KMS-11 (cell line): ENCODE measurements around the gene MGMT.

Experiments used
- H2AFZ ChIP-seq: fragments of 200-600 bp; sonication (generic); 2 replicates; pipeline ENCODE4 v1.6.1; 2016; ENCODE audit warnings: antibody characterized with exemption, mixed run types, low read depth
- H3K27ac ChIP-seq: fragments of 200-600 bp; sonication (generic); 2 replicates; pipeline ENCODE4 v1.6.1; 2016; ENCODE audit warnings: mild to moderate bottlenecking, mixed run types
- H3K27me3 ChIP-seq: fragments of 200-600 bp; sonication (generic); 2 replicates; pipeline ENCODE4 v1.6.1; 2017; ENCODE audit warnings: mild to moderate bottlenecking, low read depth, mixed run types, moderate library complexity; ENCODE audit not compliant: insufficient read depth
- H3K36me3 ChIP-seq: fragments of 200-600 bp; sonication (generic); 2 replicates; pipeline ENCODE4 v1.6.1; 2017; ENCODE audit warnings: mild to moderate bottlenecking, mixed run types; ENCODE audit not compliant: insufficient read depth
- H3K4me1 ChIP-seq: fragments of 200-600 bp; sonication (generic); 2 replicates; pipeline ENCODE4 v1.6.1; 2016; ENCODE audit warnings: mild to moderate bottlenecking, low read depth, mixed run types; ENCODE audit not compliant: poor library complexity, severe bottlenecking
- H3K4me2 ChIP-seq: fragments of 200-600 bp; sonication (generic); 2 replicates; pipeline ENCODE4 v1.7.0; 2016; ENCODE audit warnings: mild to moderate bottlenecking, mixed run types
- H3K4me3 ChIP-seq: fragments of 200-600 bp; sonication (generic); IDR thresholded peaks from 2 replicates; pipeline ENCODE4 v1.6.1; 2017; ENCODE audit warnings: low read depth, low read length, mixed read lengths; ENCODE audit not compliant: insufficient read depth
- H3K79me2 ChIP-seq: fragments of 200-600 bp; sonication (generic); 2 replicates; pipeline ENCODE4 v1.6.1; 2016; ENCODE audit warnings: low read depth, mixed run types; ENCODE audit not compliant: insufficient read depth
- H3K9ac ChIP-seq: fragments of 200-600 bp; sonication (generic); 2 replicates; pipeline ENCODE4 v1.6.1; 2016; ENCODE audit warnings: mild to moderate bottlenecking, mixed run types
- H4K20me1 ChIP-seq: fragments of 200-600 bp; sonication (generic); 2 replicates; pipeline ENCODE4 v1.6.1; 2016; ENCODE audit warnings: mild to moderate bottlenecking, mixed run types; ENCODE audit not compliant: insufficient read depth
- CTCF ChIP-seq: fragments of 200-600 bp; sonication (generic); conservative IDR thresholded peaks from 2 replicates; pipeline ENCODE4 v1.6.1; 2017; ENCODE audit warnings: low read depth, mild to moderate bottlenecking, antibody characterized with exemption, low read length, moderate library complexity, mixed read lengths

The MGMT gene

GRCh38 chr10:129658376-129659072 is 191.5 kb downstream of the MGMT start:
- Histone ChIP-seq H3K36me3 (no peaks in the 10 kb centered on the region), H3K27ac (no peak overlapping the region), H3K9ac (no peak overlapping the region), H3K4me2 (no peak overlapping the region), H3K79me2 (no peaks in the 10 kb centered on the region), H3K4me3 (no peak overlapping the region), H4K20me1 (no peaks in the 10 kb centered on the region), H3K4me1 (no peaks in the 10 kb centered on the region), H2AFZ (no peak overlapping the region), H3K27me3 (no peaks in the 10 kb centered on the region)
- no peak for TF ChIP-seq CTCF

GRCh38 chr10:129659508-129660268 is 192.6 kb downstream of the MGMT start:
- Histone ChIP-seq H3K36me3 (no peaks in the 10 kb centered on the region), H3K4me2 (no peak overlapping the region), H3K9ac (no peak overlapping the region), H3K27ac (no peak overlapping the region), H3K27me3 (no peaks in the 10 kb centered on the region), H3K4me1 (no peaks in the 10 kb centered on the region), H4K20me1 (no peaks in the 10 kb centered on the region), H3K4me3 (no peak overlapping the region), H2AFZ (no peak overlapping the region), H3K79me2 (no peaks in the 10 kb centered on the region)
- TF ChIP-seq CTCF, result no peak

GRCh38 chr10:129660569-129660968 is 193.5 kb downstream of the MGMT start:
- TF ChIP-seq CTCF, result no peak
- no peak overlapping the region for H3K9ac ChIP-seq

GRCh38 chr10:129662426-129662825 is 195.4 kb downstream of the MGMT start:
- Histone ChIP-seq H3K4me1 (no peaks in the 10 kb centered on the region), H3K9ac (no peak overlapping the region), H3K27ac (no peak overlapping the region), H4K20me1 (no peaks in the 10 kb centered on the region), H3K4me2 (no peak overlapping the region), H3K27me3 (no peaks in the 10 kb centered on the region), H3K79me2 (no peaks in the 10 kb centered on the region), H3K36me3 (no peaks in the 10 kb centered on the region), H3K4me3 (no peak overlapping the region), H2AFZ (no peak overlapping the region)
- TF ChIP-seq CTCF, result no peak

More at GRCh38 chr10:129660569-129660968, 193.5 kb downstream of the MGMT start:
- H3K27ac ChIP-seq, result no peak overlapping the region
- H3K4me2 ChIP-seq, result no peak overlapping the region
- no peaks in the 10 kb centered on the region for H3K79me2 ChIP-seq
- no peaks in the 10 kb centered on the region for H4K20me1 ChIP-seq
- H3K4me1 ChIP-seq, result no peaks in the 10 kb centered on the region
- no peaks in the 10 kb centered on the region for H3K36me3 ChIP-seq
- H2AFZ ChIP-seq, result no peak overlapping the region
- H3K27me3 ChIP-seq, result no peaks in the 10 kb centered on the region
- no peak overlapping the region for H3K4me3 ChIP-seq
